ENCODE results near the gene SIPA1L3. TPM values are rescaled to one million over a fixed set of nuclear protein-coding genes. Genes with fewer than 3 reads are reported as not detected.

Gene SIPA1L3
- total RNA-seq, 4 donors from 2014 or later = 4.1 to 18.7 (median 6.1) TPM

GRCh38 chr19:38248421-38248820 is 341.4 kb downstream of the SIPA1L3 start:
- no peak for DNase-seq
- in situ Hi-C loops (cut with MboI; ENCODE audit: low sequenced_read_pairs in 4 of 4) (loop anchor here in 1 of 4 donors (25.0 kb wide), 1 partner anchor 361 kb away; no protein-coding TSS in a partner anchor), intact Hi-C loops (cut with DNase I; ENCODE audit: low total_unique reads) (loop anchor here (10.0 kb wide), 1 partner anchor 344 kb away; the partner anchor contains the start of genes SIPA1L3 and WDR87)
- ATAC-seq = no peak
- TF ChIP-seq POLR2A (IDR thresholded peaks at IDR 0.05) = no peak
- Histone ChIP-seq H3K27me3 (peaks cover 0 to 6% (median 5%) of the 10 kb centered on the region in 3 donors), H3K36me3 (no peaks in the 10 kb centered on the region), H3K4me3 (no peak overlapping the region), H3K4me1 (peaks cover 3 to 6% of the 10 kb centered on the region in 2 donors), H3K27ac (peak overlapping the region; percentile 10 to 89 (median 88)), H3K9me3 (no peaks in the 10 kb centered on the region)

DNA sequence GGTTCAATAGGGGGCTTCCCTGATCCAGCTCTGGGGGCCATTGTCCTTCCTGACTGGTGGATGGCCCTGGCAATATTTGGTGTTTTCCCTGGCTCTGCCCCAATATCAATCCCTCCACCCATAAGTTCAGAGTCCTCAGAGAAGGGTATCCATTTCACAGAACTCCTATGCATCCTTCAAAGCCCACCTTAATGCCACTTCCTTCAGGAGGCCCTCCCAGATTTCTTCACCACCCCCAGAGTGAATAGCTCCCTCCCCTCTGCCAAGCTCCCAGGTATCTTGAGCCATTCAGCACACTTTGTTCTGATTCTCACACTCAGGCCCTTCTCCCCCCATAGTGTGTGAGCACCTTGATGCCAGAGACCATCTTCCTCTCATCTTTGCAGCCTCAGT is 343.4 kb downstream of the SIPA1L3 start:
- H3K9me3 ChIP-seq = no peaks in the 10 kb centered on the region
- peaks cover 0 to 3% of the 10 kb centered on the region in 2 donors for H3K4me1 ChIP-seq
- intact Hi-C loops (cut with DNase I; ENCODE audit: low total_unique reads) = no loop called here
- H3K27me3 ChIP-seq = peaks cover 0 to 5% (median 0%) of the 10 kb centered on the region in 3 donors
- H3K27ac ChIP-seq = peak overlapping the region; percentile 85 to 89 (median 88)
- DNase-seq (no peak), ATAC-seq (no peak)
- TF ChIP-seq CTCF (IDR thresholded peaks at IDR 0.05 in 4 of 5, conservative IDR thresholded peaks at IDR 0.05 in 1 of 5) (no peak), POLR2A (IDR thresholded peaks at IDR 0.05) (no peak)
- in situ Hi-C loops (cut with MboI; ENCODE audit: low sequenced_read_pairs in 4 of 4) = no loop called here
- peak overlapping the region in 1 of 4 donors; percentile 60 for H3K4me3 ChIP-seq
- no peaks in the 10 kb centered on the region for H3K36me3 ChIP-seq

DNA sequence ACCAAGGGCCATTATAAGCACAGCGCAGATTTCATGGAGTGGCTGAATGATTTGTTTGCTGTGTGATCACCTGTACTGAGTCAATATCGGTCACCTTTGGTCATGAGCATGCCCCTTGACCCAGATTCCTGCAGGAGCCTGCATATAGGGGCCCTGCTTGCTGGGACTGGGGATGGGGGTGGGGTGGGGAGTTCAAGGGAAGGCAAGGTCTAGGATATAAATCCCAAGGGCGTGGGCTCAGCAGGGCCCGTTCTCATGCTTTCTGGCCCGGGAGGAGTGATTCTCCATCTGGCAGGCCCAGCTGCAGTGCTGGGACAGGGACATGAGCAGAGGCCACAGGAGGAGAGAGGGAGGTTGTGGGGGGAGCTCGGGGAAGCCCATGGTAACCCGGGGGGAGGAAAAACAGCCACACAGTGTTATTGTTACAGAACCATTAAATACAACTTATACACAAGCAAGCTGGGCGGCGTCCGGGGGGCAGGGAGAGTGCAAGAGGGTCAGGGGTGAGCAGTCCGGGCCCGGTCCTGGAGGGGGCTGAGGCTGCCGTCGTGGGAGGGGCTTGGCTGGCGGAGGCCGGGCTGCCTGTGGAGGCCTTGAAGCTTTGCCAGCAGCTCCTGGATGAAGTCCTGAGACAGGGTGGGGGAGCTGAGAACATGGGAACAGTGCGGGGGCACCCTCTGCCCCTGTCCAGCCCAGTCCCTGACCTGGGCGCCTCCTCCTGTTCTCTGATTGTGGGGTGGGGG is 344.0 kb downstream of the SIPA1L3 start:
- Histone ChIP-seq H3K4me3 (peak overlapping the region in 3 of 4 donors; percentile 16 to 60 (median 40)), H3K9me3 (no peaks in the 10 kb centered on the region), H3K27ac (peak overlapping the region; percentile 85 to 89 (median 88)), H3K36me3 (no peaks in the 10 kb centered on the region), H3K4me1 (peaks cover 0 to 3% of the 10 kb centered on the region in 2 donors), H3K27me3 (peaks cover 0 to 7% (median under 1%) of the 10 kb centered on the region in 3 donors)
- ATAC-seq (peak; percentile 42 to 46), DNase-seq (peak; percentile 38 to 39)
- intact Hi-C loops (cut with DNase I; ENCODE audit: low total_unique reads) (no loop called here), in situ Hi-C loops (cut with MboI; ENCODE audit: low sequenced_read_pairs in 4 of 4) (no loop called here)
- TF ChIP-seq CTCF (IDR thresholded peaks at IDR 0.05 in 4 of 5, conservative IDR thresholded peaks at IDR 0.05 in 1 of 5) = no peak
- TF ChIP-seq POLR2A (IDR thresholded peaks at IDR 0.05) = no peak

- peaks cover 0 to 3% of the 10 kb centered on the region in 2 donors for H3K4me1 ChIP-seq
- DNase-seq (peak; percentile 20 to 30), ATAC-seq (peak; percentile 59 to 62)
- in situ Hi-C loops (cut with MboI; ENCODE audit: low sequenced_read_pairs in 4 of 4) (no loop called here), intact Hi-C loops (cut with DNase I; ENCODE audit: low total_unique reads) (no loop called here)
- no peaks in the 10 kb centered on the region for H3K9me3 ChIP-seq
- H3K27ac ChIP-seq = peak overlapping the region; percentile 85 to 89 (median 88)
- TF ChIP-seq CTCF (IDR thresholded peaks at IDR 0.05 in 4 of 5, conservative IDR thresholded peaks at IDR 0.05 in 1 of 5) (no peak), POLR2A (IDR thresholded peaks at IDR 0.05) (peak; percentile 50 to 66)
- H3K27me3 ChIP-seq = peaks cover 2 to 13% (median 7%) of the 10 kb centered on the region in 3 donors
- H3K36me3 ChIP-seq = no peaks in the 10 kb centered on the region
- H3K4me3 ChIP-seq = peak overlapping the region; percentile 19 to 60 (median 39)
Measured at GRCh38 chr19:38251564-38252051, 344.6 kb downstream of the SIPA1L3 start.

DNA sequence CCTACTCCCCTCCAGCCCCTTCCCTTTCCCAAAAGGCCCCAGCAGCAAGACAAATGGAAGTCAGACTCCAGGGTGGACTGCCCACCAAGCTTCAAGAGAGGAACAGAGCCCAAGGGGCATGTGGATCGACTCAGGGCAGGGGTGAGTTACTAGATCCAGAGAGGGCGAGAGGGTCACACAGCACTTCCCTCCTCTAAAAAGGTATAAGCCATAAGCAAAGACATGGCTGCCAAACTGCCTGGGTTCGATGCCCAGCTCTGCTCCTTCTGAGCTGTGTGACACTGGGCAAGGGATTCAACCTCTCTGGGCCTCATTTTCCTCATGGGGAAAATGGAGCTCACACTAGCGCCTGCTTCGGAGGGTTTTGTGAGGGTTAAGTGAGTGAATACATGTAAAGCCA is 345.4 kb downstream of the SIPA1L3 start:
- DNase-seq (no peak), ATAC-seq (no peak)
- in situ Hi-C loops (cut with MboI; ENCODE audit: low sequenced_read_pairs in 4 of 4) (no loop called here), intact Hi-C loops (cut with DNase I; ENCODE audit: low total_unique reads) (no loop called here)
- Histone ChIP-seq H3K4me3 (peak overlapping the region in 3 of 4 donors; percentile 19 to 60 (median 38)), H3K36me3 (no peaks in the 10 kb centered on the region), H3K27me3 (peaks cover 9 to 21% (median 15%) of the 10 kb centered on the region in 3 donors), H3K4me1 (peaks cover 0 to 3% of the 10 kb centered on the region in 2 donors), H3K27ac (peak overlapping the region; percentile 85 to 89 (median 88)), H3K9me3 (no peaks in the 10 kb centered on the region)
- TF ChIP-seq CTCF (IDR thresholded peaks at IDR 0.05 in 4 of 5, conservative IDR thresholded peaks at IDR 0.05 in 1 of 5) = no peak
- no peak for TF ChIP-seq POLR2A (IDR thresholded peaks at IDR 0.05)
